Mesothelial cell of epicardium (in vitro differentiated cells): Measurements from ENCODE around the gene ROBO2. TPM values are rescaled to one million over a fixed set of nuclear protein-coding genes. Genes with fewer than 3 reads are reported as not detected.

Experiments
- DNase-seq, 2 experiments: peaks; one replicate each; pipeline ENCODE4 v3.0.0; 2021; ENCODE audit warnings: low spot score in 2 of 2; ENCODE audit not compliant: unreplicated experiment in 2 of 2
- H3K27ac Mint-ChIP-seq: 2 replicates; pipeline ENCODE4 v1.8.0; 2021; ENCODE audit warnings: mixed read lengths
- H3K27me3 Mint-ChIP-seq: 2 replicates; pipeline ENCODE4 v1.8.0; 2021; ENCODE audit warnings: low read depth, mixed read lengths
- H3K36me3 Mint-ChIP-seq: 2 replicates; pipeline ENCODE4 v1.8.0; 2021; ENCODE audit warnings: mixed read lengths
- H3K4me1 Mint-ChIP-seq: 2 replicates; pipeline ENCODE4 v1.8.0; 2021; ENCODE audit warnings: mixed read lengths
- H3K4me3 Mint-ChIP-seq: 2 replicates; pipeline ENCODE4 v1.8.0; 2021; ENCODE audit warnings: mild to moderate bottlenecking, moderate library complexity, mixed read lengths
- H3K9me3 Mint-ChIP-seq: 2 replicates; pipeline ENCODE4 v1.8.0; 2021; ENCODE audit warnings: mixed read lengths
- total RNA-seq: library from RNA; stranded (reverse); gene quantifications from 3 replicates; pipeline ENCODE4 v1.2.1, GENCODE V29; 2021
- TF ChIP-seq, protein P1 (sequence below): fragments of 200-600 bp; sonication (generic); IDR thresholded peaks from one replicate; pipeline ENCODE4 v1.5.0; 2021; ENCODE audit warnings: antibody characterized with exemption; ENCODE audit not compliant: unreplicated experiment

ROBO2 gene
- total RNA-seq, 1 donor from 2014 or later: 82.3 TPM

DNA sequence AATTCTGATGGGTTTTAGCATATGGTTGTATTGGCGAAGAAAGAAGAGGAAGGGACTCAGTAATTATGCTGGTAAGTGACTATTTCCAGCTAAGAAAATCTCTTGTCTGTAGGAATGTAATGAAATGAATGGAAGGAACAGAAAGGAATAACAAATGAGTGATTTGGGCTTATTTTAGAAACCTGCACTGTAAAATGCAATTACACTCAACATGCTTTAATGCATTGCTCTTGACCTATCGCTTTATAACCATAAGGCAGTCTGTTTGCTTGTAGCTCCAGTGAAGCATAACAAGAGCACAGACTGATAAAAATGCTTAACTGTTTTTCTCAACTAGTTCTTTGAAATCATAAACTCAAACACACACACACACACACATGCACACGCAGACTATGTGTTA, 549.0 kb downstream of the ROBO2 start:
- DNase-seq: no peak
- H3K9me3 Mint-ChIP-seq: peaks cover 4% of the 10 kb centered on the region
- H3K27me3 Mint-ChIP-seq: no peaks in the 10 kb centered on the region
- H3K27ac Mint-ChIP-seq: no peak overlapping the region
- H3K36me3 Mint-ChIP-seq: peaks cover 9% of the 10 kb centered on the region
- H3K4me3 Mint-ChIP-seq: no peak overlapping the region
- TF ChIP-seq, protein P1, sequence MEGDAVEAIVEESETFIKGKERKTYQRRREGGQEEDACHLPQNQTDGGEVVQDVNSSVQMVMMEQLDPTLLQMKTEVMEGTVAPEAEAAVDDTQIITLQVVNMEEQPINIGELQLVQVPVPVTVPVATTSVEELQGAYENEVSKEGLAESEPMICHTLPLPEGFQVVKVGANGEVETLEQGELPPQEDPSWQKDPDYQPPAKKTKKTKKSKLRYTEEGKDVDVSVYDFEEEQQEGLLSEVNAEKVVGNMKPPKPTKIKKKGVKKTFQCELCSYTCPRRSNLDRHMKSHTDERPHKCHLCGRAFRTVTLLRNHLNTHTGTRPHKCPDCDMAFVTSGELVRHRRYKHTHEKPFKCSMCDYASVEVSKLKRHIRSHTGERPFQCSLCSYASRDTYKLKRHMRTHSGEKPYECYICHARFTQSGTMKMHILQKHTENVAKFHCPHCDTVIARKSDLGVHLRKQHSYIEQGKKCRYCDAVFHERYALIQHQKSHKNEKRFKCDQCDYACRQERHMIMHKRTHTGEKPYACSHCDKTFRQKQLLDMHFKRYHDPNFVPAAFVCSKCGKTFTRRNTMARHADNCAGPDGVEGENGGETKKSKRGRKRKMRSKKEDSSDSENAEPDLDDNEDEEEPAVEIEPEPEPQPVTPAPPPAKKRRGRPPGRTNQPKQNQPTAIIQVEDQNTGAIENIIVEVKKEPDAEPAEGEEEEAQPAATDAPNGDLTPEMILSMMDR: no peak
- H3K4me1 Mint-ChIP-seq: peaks cover 26% of the 10 kb centered on the region

DNA sequence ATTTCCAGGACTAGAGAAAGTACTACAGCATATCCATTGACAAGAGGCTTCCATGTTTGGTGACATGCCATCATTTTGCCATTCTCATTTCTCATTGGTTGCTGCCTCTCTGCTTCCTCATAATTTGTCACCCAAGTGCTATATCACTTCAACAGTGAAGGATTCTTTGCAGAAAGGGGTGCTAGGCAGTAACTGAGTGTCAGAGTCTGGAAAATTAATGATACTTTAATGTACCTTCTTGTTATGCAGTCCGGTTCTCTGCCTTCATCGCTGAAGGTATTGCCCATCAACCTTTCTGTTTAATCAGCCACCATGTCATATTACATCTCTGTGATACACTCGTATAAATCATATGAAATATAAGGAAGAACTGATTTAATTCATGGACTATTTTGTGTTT, 550.3 kb downstream of the ROBO2 start:
- H3K27ac Mint-ChIP-seq: no peak overlapping the region
- no peaks in the 10 kb centered on the region for H3K27me3 Mint-ChIP-seq
- peaks cover 4% of the 10 kb centered on the region for H3K9me3 Mint-ChIP-seq
- peaks cover 9% of the 10 kb centered on the region for H3K36me3 Mint-ChIP-seq
- TF ChIP-seq, protein P1: no peak
- peaks cover 26% of the 10 kb centered on the region for H3K4me1 Mint-ChIP-seq
- no peak for DNase-seq
- H3K4me3 Mint-ChIP-seq: no peak overlapping the region

DNA sequence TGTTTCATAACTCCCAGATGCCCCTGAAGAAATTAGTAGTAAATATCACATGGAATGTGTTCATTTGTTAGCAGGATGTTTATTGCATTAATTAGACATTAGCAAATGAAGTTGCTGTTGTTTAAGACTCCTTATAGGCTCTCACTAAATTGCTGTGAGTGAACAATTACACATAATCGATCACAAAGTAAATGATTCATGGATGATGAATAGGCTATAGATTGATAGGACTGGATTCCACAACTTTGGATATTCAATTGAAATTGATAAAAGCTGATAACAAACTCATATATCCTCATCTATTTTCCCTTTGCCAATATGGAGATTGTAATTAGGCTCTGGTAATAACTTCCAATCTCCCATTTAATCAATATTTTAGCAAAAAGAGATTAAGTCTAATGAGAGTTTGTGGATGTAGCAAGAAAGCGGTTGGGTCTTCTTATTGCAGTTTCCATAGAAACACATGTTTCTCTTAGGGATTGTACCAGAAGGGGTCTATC, 555.5 kb downstream of the ROBO2 start:
- Mint-ChIP-seq H3K36me3 (peaks cover 5% of the 10 kb centered on the region), H3K4me1 (peaks cover 17% of the 10 kb centered on the region), H3K4me3 (no peak overlapping the region), H3K27me3 (no peaks in the 10 kb centered on the region), H3K27ac (no peak overlapping the region), H3K9me3 (peaks cover 8% of the 10 kb centered on the region)
- DNase-seq: no peak
- TF ChIP-seq, protein P1: no peak

DNA sequence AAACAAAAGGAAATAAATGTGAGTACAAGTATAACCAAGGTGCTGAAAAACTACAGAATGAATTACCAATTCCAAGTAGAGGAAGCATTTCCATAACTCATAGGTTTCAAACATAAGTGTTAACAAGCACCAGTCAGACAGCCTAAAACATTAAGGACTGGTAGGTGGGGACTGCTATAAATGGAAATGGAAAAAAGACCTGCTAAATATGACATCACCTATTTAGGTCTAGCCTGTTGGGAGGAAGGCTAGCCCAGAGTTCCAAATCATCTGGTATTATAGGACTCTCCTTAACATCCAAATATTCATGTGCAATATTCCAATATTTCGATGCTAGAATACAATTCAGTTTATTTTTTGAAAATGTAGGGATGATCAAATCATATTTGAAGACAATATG, 560.0 kb downstream of the ROBO2 start:
- peaks cover 12% of the 10 kb centered on the region for H3K36me3 Mint-ChIP-seq

DNA sequence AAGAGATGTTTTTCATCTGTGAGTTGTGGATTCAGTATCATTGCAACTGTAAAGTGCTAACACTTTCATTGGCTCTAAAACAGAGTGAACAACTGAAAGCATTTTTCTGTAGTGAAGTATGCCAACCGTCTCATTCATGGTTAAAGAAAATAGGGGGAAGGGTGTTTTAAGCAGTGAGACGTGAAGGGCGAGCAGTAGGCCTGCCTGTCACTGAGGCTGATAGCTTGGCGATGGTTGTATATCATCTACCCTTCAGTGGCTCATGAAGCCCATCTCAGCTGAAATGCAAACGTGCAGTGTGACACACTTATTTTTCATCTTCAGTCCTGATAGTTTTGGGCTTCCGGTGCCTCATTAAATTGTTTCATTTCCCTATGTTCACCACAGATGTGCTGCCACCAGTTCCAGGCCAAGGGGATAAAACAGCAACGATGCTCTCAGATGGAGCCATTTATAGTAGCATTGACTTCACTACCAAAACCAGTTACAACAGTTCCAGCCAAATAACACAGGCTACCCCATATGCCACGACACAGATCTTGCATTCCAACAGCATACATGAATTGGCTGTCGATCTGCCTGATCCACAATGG, 562.0 kb downstream of the ROBO2 start:
- H3K36me3 Mint-ChIP-seq: peaks cover 7% of the 10 kb centered on the region
- no peaks in the 10 kb centered on the region for H3K9me3 Mint-ChIP-seq
- TF ChIP-seq, protein P1: no peak
- no peak overlapping the region for H3K27ac Mint-ChIP-seq
- no peak overlapping the region for H3K4me3 Mint-ChIP-seq
- no peaks in the 10 kb centered on the region for H3K27me3 Mint-ChIP-seq
- DNase-seq: no peak
- no peaks in the 10 kb centered on the region for H3K4me1 Mint-ChIP-seq

More for the DNA sequence above, 560.0 kb downstream of the ROBO2 start:
- DNase-seq: no peak
- H3K27me3 Mint-ChIP-seq: no peaks in the 10 kb centered on the region
- TF ChIP-seq, protein P1: no peak
- no peak overlapping the region for H3K4me3 Mint-ChIP-seq
- H3K9me3 Mint-ChIP-seq: peaks cover 8% of the 10 kb centered on the region
- no peaks in the 10 kb centered on the region for H3K4me1 Mint-ChIP-seq
- no peak overlapping the region for H3K27ac Mint-ChIP-seq
